GM13977 (cell line): ENCODE data around the gene ZNF641.

Source experiments
- DNase-seq: peaks from one replicate; pipeline ENCODE4 v3.0.0; 2012; ENCODE audit warnings: low spot score
- CTCF ChIP-seq: IDR thresholded peaks from 2 replicates; pipeline ENCODE4 v1.5.1; 2012; ENCODE audit warnings: mild to moderate bottlenecking, control low read depth; ENCODE audit not compliant: insufficient read depth; ENCODE audit errors: extremely low read depth, missing control alignments
- in situ Hi-C: fragments of 300-500 bp; cut with MboI; formaldehyde crosslinking; loops from one replicate; pipeline ENCODE4 v1.12.0; 2022; ENCODE audit warnings: low sequenced_read_pairs, low pct_unique_long_range_greater_than_20kb, mixed read lengths, inconsistent platforms; ENCODE audit not compliant: unreplicated experiment

The ZNF641 gene

GRCh38 chr12:48350249-48351021 is at the start of gene ZNF641:
Gene ZNF641 (minus strand): TSS chr12:48350919. CDS start chr12:48348090, 2,829 bp downstream.
- in situ Hi-C loops, result no loop called here
- DNase-seq, result peak; percentile 88
- TF ChIP-seq CTCF, result no peak

- in situ Hi-C loops, result no loop called here
- no peak for TF ChIP-seq CTCF
- no peak for DNase-seq
These were observed 39.3 kb upstream of the ZNF641 start for GRCh38 chr12:48390026-48390425.

GRCh38 chr12:48389409-48389808 is 38.7 kb upstream of the ZNF641 start:
- no peak for TF ChIP-seq CTCF
- in situ Hi-C loops, result no loop called here
- no peak for DNase-seq

GRCh38 chr12:48388938-48389337 is 38.2 kb upstream of the ZNF641 start:
- no peak for DNase-seq
- no peak for TF ChIP-seq CTCF

GRCh38 chr12:48388460-48388859 is 37.7 kb upstream of the ZNF641 start:
- no peak for DNase-seq
- in situ Hi-C loops, result no loop called here
- TF ChIP-seq CTCF, result no peak

More at GRCh38 chr12:48388938-48389337, 38.2 kb upstream of the ZNF641 start:
- in situ Hi-C loops, result no loop called here

- in situ Hi-C loops, result no loop called here
- DNase-seq, result no peak
- TF ChIP-seq CTCF, result no peak
These were observed 29.9 kb upstream of the ZNF641 start for GRCh38 chr12:48380596-48380995.
